GM12872 (cell line): Measurements from ENCODE around the gene PDCL3.

ENCODE experiments used
- TF ChIP-seq, protein P1 (sequence below): IDR thresholded peaks from 3 replicates; pipeline ENCODE4 v1.5.1; 2011; ENCODE audit warnings: low read depth, mild to moderate bottlenecking, low read length, moderate library complexity; ENCODE audit not compliant: insufficient read depth

The PDCL3 gene

DNA sequence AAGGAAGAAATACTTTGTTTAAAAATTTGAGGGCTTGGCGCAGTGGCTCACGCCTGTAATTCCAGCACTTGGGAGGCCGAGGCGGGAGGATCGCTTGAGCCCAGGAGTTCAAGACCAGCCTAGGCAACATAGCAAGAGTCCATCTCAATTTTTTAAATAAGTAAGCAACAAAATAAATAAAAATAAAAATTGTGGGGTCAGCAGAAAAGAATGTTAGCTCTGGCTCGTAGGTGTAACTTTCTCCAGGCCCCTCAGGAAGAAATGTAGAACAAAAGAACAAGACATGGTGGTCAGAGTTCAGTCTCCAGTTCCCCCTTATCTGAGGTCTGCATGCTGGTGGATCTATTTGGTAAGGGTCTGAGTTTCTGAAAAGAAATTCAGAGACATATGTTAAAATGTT lies 20.4 kb upstream of the PDCL3 start:
- TF ChIP-seq, protein P1, sequence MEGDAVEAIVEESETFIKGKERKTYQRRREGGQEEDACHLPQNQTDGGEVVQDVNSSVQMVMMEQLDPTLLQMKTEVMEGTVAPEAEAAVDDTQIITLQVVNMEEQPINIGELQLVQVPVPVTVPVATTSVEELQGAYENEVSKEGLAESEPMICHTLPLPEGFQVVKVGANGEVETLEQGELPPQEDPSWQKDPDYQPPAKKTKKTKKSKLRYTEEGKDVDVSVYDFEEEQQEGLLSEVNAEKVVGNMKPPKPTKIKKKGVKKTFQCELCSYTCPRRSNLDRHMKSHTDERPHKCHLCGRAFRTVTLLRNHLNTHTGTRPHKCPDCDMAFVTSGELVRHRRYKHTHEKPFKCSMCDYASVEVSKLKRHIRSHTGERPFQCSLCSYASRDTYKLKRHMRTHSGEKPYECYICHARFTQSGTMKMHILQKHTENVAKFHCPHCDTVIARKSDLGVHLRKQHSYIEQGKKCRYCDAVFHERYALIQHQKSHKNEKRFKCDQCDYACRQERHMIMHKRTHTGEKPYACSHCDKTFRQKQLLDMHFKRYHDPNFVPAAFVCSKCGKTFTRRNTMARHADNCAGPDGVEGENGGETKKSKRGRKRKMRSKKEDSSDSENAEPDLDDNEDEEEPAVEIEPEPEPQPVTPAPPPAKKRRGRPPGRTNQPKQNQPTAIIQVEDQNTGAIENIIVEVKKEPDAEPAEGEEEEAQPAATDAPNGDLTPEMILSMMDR, result no peak

DNA sequence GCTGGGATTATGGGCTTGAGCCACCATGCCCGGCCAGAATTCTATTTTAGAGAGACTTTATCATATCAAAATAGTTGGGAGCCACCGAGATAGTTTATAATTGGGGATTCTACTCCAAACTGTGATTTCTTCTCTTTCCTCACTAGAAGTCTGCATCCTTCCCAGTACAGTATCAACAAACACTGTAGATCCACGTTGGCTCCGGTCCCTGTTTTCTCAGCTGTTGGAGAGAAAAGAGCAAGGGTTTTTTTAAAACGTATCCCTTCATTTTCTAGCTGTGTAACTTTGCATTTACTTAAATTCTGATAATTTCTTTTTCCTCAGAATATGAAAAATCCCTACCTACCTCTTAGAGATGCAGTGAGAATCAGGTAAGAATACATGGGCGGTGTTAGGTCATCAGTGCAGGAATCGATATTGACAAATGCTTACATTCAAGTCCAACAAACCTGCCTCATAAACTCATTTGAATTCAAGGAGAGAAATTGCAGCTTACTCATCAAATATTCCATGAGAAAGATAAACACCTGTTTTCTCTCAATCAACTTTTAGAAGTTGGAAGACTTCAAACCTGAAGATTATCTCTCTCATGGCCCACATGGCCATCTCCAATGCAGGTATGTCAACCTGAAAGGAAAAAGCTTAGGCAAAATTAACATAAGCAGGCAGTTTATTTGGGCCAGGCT lies 17.7 kb upstream of the PDCL3 start:
- TF ChIP-seq, protein P1, result no peak

DNA sequence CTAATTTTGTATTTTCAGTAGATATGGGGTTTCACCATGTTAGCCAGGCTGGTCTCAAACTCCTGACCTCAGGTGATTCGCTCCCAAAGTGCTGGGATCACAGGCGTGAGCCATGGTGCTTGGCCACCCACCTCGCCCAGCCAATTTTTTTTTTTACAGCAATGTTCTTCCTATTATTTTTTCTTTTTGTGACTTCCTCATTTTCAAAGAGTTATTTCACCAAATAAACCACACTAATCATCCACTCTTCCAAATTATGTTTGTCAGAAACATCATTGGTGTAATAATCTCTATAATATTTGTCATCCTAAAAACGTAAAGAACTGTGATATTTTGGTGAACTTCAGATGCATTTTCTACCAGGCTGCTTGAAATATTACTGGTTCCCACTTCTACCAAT lies 16.3 kb upstream of the PDCL3 start:
- TF ChIP-seq, protein P1, result no peak

DNA sequence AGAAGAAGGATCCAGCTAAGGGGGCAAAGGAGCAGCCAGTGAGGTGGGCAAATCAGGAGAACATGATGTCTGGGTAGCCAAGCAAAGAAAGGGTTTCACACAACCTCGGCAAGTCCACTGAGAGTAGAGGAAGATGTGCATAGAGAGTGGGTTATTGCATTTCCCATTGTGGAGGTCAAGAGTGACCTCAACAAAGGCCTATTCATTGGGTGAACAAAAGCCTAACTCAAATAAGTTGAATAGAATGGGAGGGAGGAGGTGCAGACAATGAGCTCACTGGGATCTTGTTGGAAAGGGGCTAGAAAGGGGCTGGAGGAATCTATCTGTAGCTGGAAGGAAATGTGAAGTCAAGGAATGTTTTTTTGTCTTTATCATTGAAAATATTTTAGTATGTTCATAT lies 14.0 kb upstream of the PDCL3 start:
- TF ChIP-seq, protein P1, result no peak

DNA sequence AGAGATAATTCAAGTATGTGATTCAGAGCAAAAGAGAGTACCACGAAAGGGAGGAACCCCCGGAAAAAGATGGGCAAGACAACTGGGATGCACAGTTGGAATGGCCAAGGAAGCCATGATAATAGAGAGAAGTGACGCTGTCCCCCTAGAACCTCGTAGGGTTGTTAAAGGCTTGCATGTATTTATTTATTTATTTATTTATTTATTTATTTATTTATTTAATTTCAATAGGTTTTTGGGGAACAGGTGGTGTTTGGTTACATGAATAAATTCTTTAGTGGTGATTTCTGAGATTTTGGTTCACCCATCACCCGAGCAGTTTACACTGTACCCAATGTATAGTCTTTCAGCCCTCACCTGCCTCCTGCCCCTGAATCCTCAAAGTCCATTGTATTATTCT lies 11.5 kb upstream of the PDCL3 start:
- TF ChIP-seq, protein P1, result no peak

DNA sequence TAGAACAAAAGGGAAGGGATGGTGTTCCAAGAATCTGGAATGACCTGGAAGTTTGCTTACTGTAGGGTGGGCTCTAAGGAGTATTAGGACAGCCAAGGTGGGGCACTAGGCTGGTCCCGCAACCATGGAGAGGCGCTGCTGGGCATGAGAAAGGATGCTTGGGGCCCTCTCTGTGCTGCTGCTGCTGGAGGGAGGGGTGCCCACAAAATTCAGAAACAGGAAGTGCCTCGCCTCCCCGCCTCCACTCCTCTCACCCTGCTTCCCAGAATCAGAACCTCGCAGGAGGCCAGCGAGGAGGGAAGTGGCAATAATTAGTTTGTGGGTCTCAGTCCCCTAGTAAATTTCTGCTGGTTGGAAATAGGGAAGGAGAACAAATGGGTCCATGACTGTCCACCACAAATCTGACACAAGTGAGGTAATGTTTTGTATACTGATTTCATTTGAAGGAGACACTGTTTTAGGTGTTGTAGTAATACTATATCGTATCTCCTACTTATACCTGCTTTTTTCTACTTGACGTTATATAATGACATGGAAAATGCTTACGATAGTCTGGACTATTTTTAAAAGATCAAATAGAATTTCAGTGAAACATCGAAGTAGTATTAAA lies 7.9 kb upstream of the PDCL3 start:
- TF ChIP-seq, protein P1, result no peak

DNA sequence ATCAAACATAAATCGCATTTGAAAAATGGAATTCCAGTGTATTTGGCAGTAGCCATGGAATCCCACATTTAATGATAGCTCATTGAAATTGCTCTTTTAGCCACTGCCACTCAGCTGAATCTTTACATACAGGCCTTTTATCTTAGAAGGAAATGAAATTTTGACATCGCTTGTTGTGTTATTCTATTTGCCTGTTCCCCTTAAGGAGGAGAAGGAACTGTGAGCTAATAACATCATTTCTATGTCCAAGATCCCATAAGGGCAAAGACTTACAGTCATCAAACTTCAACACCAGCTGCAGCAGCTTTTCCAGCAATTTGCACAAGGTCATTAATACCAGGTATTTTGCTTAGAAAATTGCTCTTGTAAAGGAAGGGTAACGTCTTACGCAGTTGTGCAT lies 6.0 kb upstream of the PDCL3 start:
- TF ChIP-seq, protein P1, result no peak
